Stomach (tissue), 9 donors: Measurements from ENCODE around the gene LRMDA. TPM values are rescaled to one million over a fixed set of nuclear protein-coding genes. Genes with fewer than 3 reads are reported as not detected.

Source experiments
- DNase-seq, 2 donors: peaks; one replicate each; pipeline versions ENCODE4 v3.0.0 to v3.0.0-alpha.2; 2013 to 2019
- H3K27ac ChIP-seq, 5 donors: fragments of 200-600 bp in 4 of 5; sonication (generic) in 4 of 5; one replicate each; pipeline ENCODE4 v1.5.1; 2013 to 2019; ENCODE audit warnings: mild to moderate bottlenecking in 1 of 5, moderate library complexity in 1 of 5
- H3K27me3 ChIP-seq, 3 donors: fragments of 200-600 bp; sonication (generic); one replicate each; pipeline ENCODE4 v1.5.1; 2017 to 2019; ENCODE audit warnings: mixed run types in 1 of 3
- H3K36me3 ChIP-seq, 4 donors: fragments of 200-600 bp; sonication (generic); 1 replicate in 3 of 4; 2 replicates in 1 of 4; pipeline ENCODE4 v1.5.1; 2016 to 2019
- H3K4me1 ChIP-seq, 4 donors: fragments of 200-600 bp; sonication (generic); one replicate each; pipeline ENCODE4 v1.5.1; 2016 to 2019
- H3K4me3 ChIP-seq, 4 donors: fragments of 200-600 bp; sonication (generic) in 3 of 4; one replicate each; pipeline ENCODE4 v1.5.1; 2016 to 2019; ENCODE audit warnings: mild to moderate bottlenecking in 1 of 4
- H3K9me3 ChIP-seq, 4 donors: fragments of 200-600 bp; sonication (generic); one replicate each; pipeline ENCODE4 v1.5.1; 2016 to 2019
- EP300 ChIP-seq: sonication (generic); formaldehyde crosslinking; IDR thresholded peaks from one replicate; pipeline ENCODE4 v1.6.1; 2017; ENCODE audit warnings: antibody characterized with exemption
- POLR2A ChIP-seq, 4 donors: fragments of 450-650 bp; IDR thresholded peaks; one replicate each; pipeline ENCODE4 v1.6.1; 2016; ENCODE audit warnings: antibody characterized with exemption in 4 of 4, control low read depth in 2 of 4, mild to moderate bottlenecking in 1 of 4, moderate library complexity in 1 of 4
- POLR2AphosphoS5 ChIP-seq, 3 donors: sonication (generic); formaldehyde crosslinking; IDR thresholded peaks; one replicate each; pipeline ENCODE4 v1.6.1; 2016; ENCODE audit warnings: antibody characterized with exemption in 3 of 3
- WGBS, 5 donors: extraction: QIAGEN DNeasy Blood & Tissue Kit in 3 of 5; methylation state at CpG; one replicate each; pipeline versions ENCODE4 v1.1.5 to v1.1.7; 2013 to 2018; 5-methylcytosine and 5-hydroxymethylcytosine counted together
- intact Hi-C: fragments of 100-400 bp; cut with DNase I; formaldehyde crosslinking; loops from one replicate; pipeline ENCODE4 v1.15.1; 2023; ENCODE audit warnings: low total_unique reads
- polyA plus RNA-seq, 3 donors: library from polyadenylated mRNA; stranded (reverse); fragments of 200-250 nt; gene quantifications; one replicate each; pipeline ENCODE4 v1.2.3, GENCODE V29; 2013
- total RNA-seq, 5 donors: library from RNA; depleted of rRNA; stranded (reverse); fragments of >200 nt; gene quantifications; one replicate each; pipeline versions ENCODE4 v1.1.0 to v1.2.3, GENCODE V29; 2014 to 2016
- TF ChIP-seq, protein P1 (sequence below), 7 experiments: fragments of 450-650 bp in 4 of 7; fragments of 200-600 bp in 3 of 7; sonication (generic) in 3 of 7; IDR thresholded peaks; one replicate each; pipeline ENCODE4 v1.5.1; 2016 to 2019; ENCODE audit warnings: antibody characterized with exemption in 7 of 7, control low read depth in 2 of 7, mild to moderate bottlenecking in 1 of 7
- donor health status: healthy with polysubstance abuse.
- donor health status: Bipolar disorder and iron deficiency.
- donor health status: healthy.

Gene LRMDA
- total and polyA plus RNA-seq, 8 donors = 1.3 to 30.2 (median 13.6) TPM; not detected in 1

DNA sequence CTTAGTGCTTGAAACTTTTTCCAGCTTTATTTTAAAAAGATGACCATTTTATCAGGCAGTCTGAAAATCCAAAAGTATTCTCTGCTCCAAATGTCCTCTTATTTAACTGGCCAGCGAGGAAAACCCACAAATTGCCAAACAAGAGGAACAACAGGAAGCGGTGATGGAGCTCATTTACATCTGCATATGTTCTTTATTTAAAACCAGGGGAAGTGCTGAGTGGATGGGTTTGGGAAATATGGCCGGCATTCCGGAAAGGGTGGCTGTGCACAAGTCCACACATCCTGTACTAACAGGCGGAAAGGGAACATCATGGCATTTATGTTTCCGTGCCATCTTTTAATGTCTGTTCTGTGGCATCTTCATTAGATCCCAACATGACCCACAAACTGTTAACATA is 974.5 kb downstream of the LRMDA start:
- intact Hi-C loops = no loop called here
- peaks cover 0 to 6% (median 0%) of the 10 kb centered on the region in 4 donors for H3K9me3 ChIP-seq
- TF ChIP-seq, protein P1, sequence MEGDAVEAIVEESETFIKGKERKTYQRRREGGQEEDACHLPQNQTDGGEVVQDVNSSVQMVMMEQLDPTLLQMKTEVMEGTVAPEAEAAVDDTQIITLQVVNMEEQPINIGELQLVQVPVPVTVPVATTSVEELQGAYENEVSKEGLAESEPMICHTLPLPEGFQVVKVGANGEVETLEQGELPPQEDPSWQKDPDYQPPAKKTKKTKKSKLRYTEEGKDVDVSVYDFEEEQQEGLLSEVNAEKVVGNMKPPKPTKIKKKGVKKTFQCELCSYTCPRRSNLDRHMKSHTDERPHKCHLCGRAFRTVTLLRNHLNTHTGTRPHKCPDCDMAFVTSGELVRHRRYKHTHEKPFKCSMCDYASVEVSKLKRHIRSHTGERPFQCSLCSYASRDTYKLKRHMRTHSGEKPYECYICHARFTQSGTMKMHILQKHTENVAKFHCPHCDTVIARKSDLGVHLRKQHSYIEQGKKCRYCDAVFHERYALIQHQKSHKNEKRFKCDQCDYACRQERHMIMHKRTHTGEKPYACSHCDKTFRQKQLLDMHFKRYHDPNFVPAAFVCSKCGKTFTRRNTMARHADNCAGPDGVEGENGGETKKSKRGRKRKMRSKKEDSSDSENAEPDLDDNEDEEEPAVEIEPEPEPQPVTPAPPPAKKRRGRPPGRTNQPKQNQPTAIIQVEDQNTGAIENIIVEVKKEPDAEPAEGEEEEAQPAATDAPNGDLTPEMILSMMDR (IDR thresholded peaks at IDR 0.05) = no peak
- H3K36me3 ChIP-seq = no peaks in the 10 kb centered on the region
- DNase-seq = no peak
- WGBS, 5 donors = 90 to 96% (median 93%) methylated on average over 6 of the region's 6 CpGs
- H3K4me1 ChIP-seq = peaks cover 0 to 16% (median 3%) of the 10 kb centered on the region in 4 donors
- no peaks in the 10 kb centered on the region for H3K27me3 ChIP-seq
- H3K27ac ChIP-seq = no peak overlapping the region
- H3K4me3 ChIP-seq = no peak overlapping the region

DNA sequence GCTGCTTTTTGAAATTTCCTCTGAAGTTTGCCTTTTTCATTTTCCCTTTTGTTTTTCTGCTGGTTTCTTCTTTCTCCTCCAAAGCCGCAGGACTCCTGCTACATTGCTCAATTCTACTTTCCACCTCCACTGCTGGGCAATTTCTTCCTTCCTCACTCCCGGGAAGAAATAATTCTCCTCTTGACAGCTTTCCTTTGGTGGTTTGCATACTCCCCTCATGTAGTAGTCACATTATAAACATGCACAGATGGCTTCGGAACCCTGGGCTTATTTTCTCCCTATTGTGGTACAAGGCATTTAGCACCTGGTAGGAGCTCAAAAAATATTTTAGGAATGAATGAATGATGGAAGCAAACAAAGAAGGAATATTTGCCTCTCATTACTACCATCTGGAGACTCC is 977.2 kb downstream of the LRMDA start:
- Histone ChIP-seq H3K4me1 (peaks cover 0 to 16% (median 3%) of the 10 kb centered on the region in 4 donors), H3K4me3 (no peak overlapping the region), H3K36me3 (no peaks in the 10 kb centered on the region), H3K27ac (no peak overlapping the region), H3K9me3 (peaks cover 0 to 6% (median 0%) of the 10 kb centered on the region in 4 donors), H3K27me3 (no peaks in the 10 kb centered on the region)
- DNase-seq = no peak
- 73 to 83% (median 79%) methylated on average over 3 of the region's 3 CpGs for WGBS, 5 donors
- TF ChIP-seq EP300 = no peak
- no peak for TF ChIP-seq POLR2A (IDR thresholded peaks at IDR 0.05)
- no peak for TF ChIP-seq POLR2AphosphoS5 (IDR thresholded peaks at IDR 0.05)
- TF ChIP-seq, protein P1 (IDR thresholded peaks at IDR 0.05) = no peak
- intact Hi-C loops = no loop called here

DNA sequence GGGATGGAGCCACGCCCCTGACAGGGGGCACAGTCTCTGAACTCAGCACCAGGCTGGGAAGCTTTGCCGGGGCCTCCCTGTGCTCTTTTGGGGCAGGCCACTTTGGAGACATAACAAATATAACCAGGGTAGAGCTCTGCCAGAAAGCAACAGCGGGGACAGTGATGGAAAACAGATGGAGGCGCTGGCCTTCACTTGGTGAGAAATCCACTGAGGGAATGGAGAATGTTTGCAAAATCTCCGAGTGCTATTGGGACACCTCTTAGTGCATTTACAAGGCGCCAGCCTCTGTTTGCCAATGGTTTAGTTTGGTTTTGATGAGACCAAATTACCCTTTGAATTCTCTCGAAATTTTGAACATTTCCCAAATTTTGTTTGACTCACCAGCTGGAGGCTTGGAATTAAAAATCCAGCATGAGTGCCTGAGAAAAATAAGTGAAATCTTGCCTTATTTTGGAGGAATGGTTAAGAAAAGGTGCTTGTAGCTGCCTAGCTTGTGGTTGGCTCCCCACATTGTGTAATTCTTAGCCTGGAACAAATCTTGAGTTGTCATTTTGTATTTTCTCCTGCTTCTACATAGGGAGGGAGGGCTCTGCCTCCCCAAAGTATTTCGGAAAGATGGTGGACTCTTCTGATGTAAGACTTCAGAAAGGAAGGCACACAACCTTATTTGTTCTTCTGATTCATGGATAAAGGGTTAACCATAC is 980.5 kb downstream of the LRMDA start:
- WGBS, 5 donors = 69 to 86% (median 80%) methylated on average over 8 of the region's 8 CpGs
- peak in 1 of 2 donors; percentile 32 for DNase-seq

DNA sequence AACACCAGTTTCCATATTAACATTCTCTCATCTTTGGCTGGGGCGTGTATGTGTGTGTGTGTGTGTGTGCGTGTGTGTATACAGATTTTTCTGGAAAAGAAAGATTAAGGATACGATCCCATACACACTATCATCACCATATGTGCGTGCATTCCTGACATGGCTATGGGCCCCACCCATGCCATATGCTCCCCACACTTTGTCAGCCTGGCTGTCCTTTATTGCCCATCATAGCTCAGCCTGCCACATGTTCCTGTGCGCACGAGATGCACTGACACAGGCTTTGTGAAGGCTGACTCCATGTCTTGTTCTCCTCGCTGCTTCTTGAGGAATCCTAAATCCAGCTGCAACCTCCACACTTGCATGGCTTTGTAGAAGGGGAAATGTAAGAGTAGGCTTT is 984.1 kb downstream of the LRMDA start:
- Histone ChIP-seq H3K4me3 (no peak overlapping the region), H3K4me1 (no peaks in the 10 kb centered on the region), H3K9me3 (peaks cover 0 to 5% (median 0%) of the 10 kb centered on the region in 4 donors), H3K27ac (no peak overlapping the region), H3K27me3 (no peaks in the 10 kb centered on the region), H3K36me3 (no peaks in the 10 kb centered on the region)
- no peak for DNase-seq
- TF ChIP-seq, protein P1 (IDR thresholded peaks at IDR 0.05) = no peak
- no peak for TF ChIP-seq EP300
- no peak for TF ChIP-seq POLR2A (IDR thresholded peaks at IDR 0.05)
- TF ChIP-seq POLR2AphosphoS5 (IDR thresholded peaks at IDR 0.05) = no peak
- WGBS, 5 donors = 92 to 97% (median 96%) methylated on average over 7 of the region's 7 CpGs
- intact Hi-C loops = no loop called here

More for the DNA sequence above, 980.5 kb downstream of the LRMDA start:
- H3K27ac ChIP-seq = peak overlapping the region in 2 of 5 donors; percentile 36 to 69
- peaks cover 0 to 16% (median 3%) of the 10 kb centered on the region in 4 donors for H3K4me1 ChIP-seq
- no peaks in the 10 kb centered on the region for H3K36me3 ChIP-seq
- H3K4me3 ChIP-seq = no peak overlapping the region
- TF ChIP-seq POLR2AphosphoS5 (IDR thresholded peaks at IDR 0.05) = peak; percentile 46 to 64 (median 53)
- no peak for TF ChIP-seq POLR2A (IDR thresholded peaks at IDR 0.05)
- H3K27me3 ChIP-seq = no peaks in the 10 kb centered on the region
- intact Hi-C loops = no loop called here
- no peaks in the 10 kb centered on the region for H3K9me3 ChIP-seq

DNA sequence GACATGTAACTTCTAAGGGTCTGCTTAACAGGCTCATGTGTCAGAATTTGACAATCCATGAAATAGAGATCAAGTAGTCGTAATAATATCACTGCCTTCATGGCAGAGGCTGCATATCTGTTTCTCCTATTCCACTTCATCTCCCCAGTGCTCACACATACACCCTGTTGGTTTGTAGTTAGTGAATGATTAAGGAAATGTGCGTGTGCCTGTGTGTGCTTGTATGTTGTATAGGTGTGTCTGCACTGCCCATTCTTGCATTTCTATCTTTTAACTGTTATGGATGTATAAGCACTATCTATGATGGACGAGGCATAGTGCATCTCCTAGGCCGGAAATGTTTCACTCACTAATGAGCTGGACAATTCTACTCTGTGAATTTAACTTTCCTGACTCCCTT is 985.2 kb downstream of the LRMDA start:
- no peak for DNase-seq
- Histone ChIP-seq H3K4me1 (peaks cover 0 to 7% (median 2%) of the 10 kb centered on the region in 4 donors), H3K36me3 (no peaks in the 10 kb centered on the region), H3K9me3 (peaks cover 0 to 5% (median 0%) of the 10 kb centered on the region in 4 donors), H3K27ac (no peak overlapping the region), H3K27me3 (no peaks in the 10 kb centered on the region), H3K4me3 (no peak overlapping the region)
- intact Hi-C loops = no loop called here
- no peak for TF ChIP-seq POLR2A (IDR thresholded peaks at IDR 0.05)
- TF ChIP-seq, protein P1 (IDR thresholded peaks at IDR 0.05) = no peak
- no peak for TF ChIP-seq EP300
- no peak for TF ChIP-seq POLR2AphosphoS5 (IDR thresholded peaks at IDR 0.05)
- 82 to 94% (median 93%) methylated on average over 4 of the region's 4 CpGs for WGBS, 5 donors
